ENCODE data around the gene SLFN5.

GRCh38 chr17:35245196-35245486 is 2.3 kb downstream of the SLFN5 start:
- no peak for TF ChIP-seq CTCF (IDR thresholded peaks at IDR 0.05)
- no peak for TF ChIP-seq POLR2A (IDR thresholded peaks at IDR 0.05)
